K562 (cell line): ENCODE results near the gene NDRG3. TPM values are rescaled to one million over a fixed set of nuclear protein-coding genes. Genes with fewer than 3 reads are reported as not detected.

Source experiments
- ATAC-seq: fragments of 200-7000 bp; cut with Tn5 transposase; 3 replicates; pipeline ENCODE4 v1.9.1; 2020; ENCODE audit warnings: moderate library complexity
- BruUV-seq: library from RNA; stranded (reverse); fragments of 400-500 nt; replicated peaks from 2 replicates; lab custom pipeline; 2021; lab: Mats Ljungman, UMichigan
- CTCF ChIA-PET: fragments of 300-600 bp; formaldehyde crosslinking; extraction: SDS; loops from one replicate; lab custom pipeline; 2021; ENCODE audit warnings: low intra/inter-chr PET ratio; lab: Yijun Ruan, JAX
- POLR2A ChIA-PET: fragments of 300-600, 350-650 bp; sonication (Branson Sonifier 250); formaldehyde crosslinking; extraction: SDS; loops from one replicate; lab custom pipeline; 2021; ENCODE audit warnings: antibody characterized with exemption, inconsistent platforms; lab: Yijun Ruan, JAX
- DNase-seq, 4 experiments: peaks; one replicate each; pipeline versions ENCODE4 v3.0.0 to v3.0.0-alpha.2; 2011 to 2018; ENCODE audit warnings: low spot score in 3 of 4, mixed read lengths in 3 of 4; ENCODE audit errors: extremely low read depth in 1 of 4
- FAIRE-seq: peaks from 2 replicates; lab custom pipeline; 2011; peaks lifted over from hg19 to GRCh38; lab: Jason Lieb, UNC
- H2AFZ ChIP-seq: 2 replicates; pipeline ENCODE4 v1.6.0; 2011; ENCODE audit warnings: low read depth, low read length, control low read depth, inconsistent platforms
- H3K27ac ChIP-seq: fragments of 200-600 bp; 3 replicates; pipeline ENCODE4 v1.8.0; 2011; ENCODE audit warnings: low read depth, mild to moderate bottlenecking, control low read depth, inconsistent platforms, low read length, moderate library complexity, mixed read lengths; ENCODE audit errors: extremely low read depth
- H3K27me3 ChIP-seq, 2 experiments: fragments of 300-600 bp in 1 of 2; 2 replicates in 1 of 2; 3 replicates in 1 of 2; pipeline versions ENCODE4 v1.6.0 to v1.8.0; 2011; ENCODE audit warnings: inconsistent platforms in 2 of 2, low read length in 2 of 2, mild to moderate bottlenecking in 1 of 2, mixed read lengths in 1 of 2, moderate library complexity in 1 of 2; ENCODE audit not compliant: control insufficient read depth in 2 of 2, insufficient read depth in 2 of 2
- H3K36me3 ChIP-seq: fragments of 300-600 bp; 3 replicates; pipeline ENCODE4 v1.8.0; 2011; ENCODE audit warnings: mild to moderate bottlenecking, low read length, inconsistent platforms; ENCODE audit not compliant: control insufficient read depth, insufficient read depth
- H3K4me1 ChIP-seq, 2 experiments: fragments of 200-600 bp in 1 of 2; replicated peaks in 1 of 2; 2 replicates in 1 of 2; 3 replicates in 1 of 2; pipeline versions ENCODE4 v1.5.1 to v1.8.0; 2011; ENCODE audit warnings: inconsistent platforms in 2 of 2, low read length in 2 of 2, mild to moderate bottlenecking in 1 of 2, mixed read lengths in 1 of 2, moderate library complexity in 1 of 2; ENCODE audit not compliant: control insufficient read depth in 2 of 2, insufficient read depth in 2 of 2
- H3K4me2 ChIP-seq: 2 replicates; pipeline ENCODE4 v1.6.1; 2011; ENCODE audit warnings: low read length, control low read depth, inconsistent platforms, mixed read lengths; ENCODE audit not compliant: insufficient read depth
- H3K4me3 ChIP-seq: fragments of 200-600 bp; sonication (generic), shearing (Covaris generic); 2 replicates; pipeline ENCODE4 v1.5.1; 2016; ENCODE audit warnings: control low read depth, inconsistent platforms
- H3K79me2 ChIP-seq: fragments of 200-600 bp; 3 replicates; pipeline ENCODE4 v1.8.0; 2011; ENCODE audit warnings: low read length, inconsistent platforms; ENCODE audit not compliant: control insufficient read depth, insufficient read depth
- H3K9ac ChIP-seq, 2 experiments: 2 replicates each; pipeline versions ENCODE4 v1.6.0 to v1.6.1; 2011; ENCODE audit warnings: low read depth in 2 of 2, low read length in 2 of 2, control low read depth in 1 of 2, inconsistent platforms in 1 of 2, mild to moderate bottlenecking in 1 of 2, mixed read lengths in 1 of 2; ENCODE audit not compliant: insufficient read depth in 1 of 2
- H3K9me1 ChIP-seq: one replicate; pipeline ENCODE4 v1.6.0; 2011; ENCODE audit warnings: inconsistent platforms, mild to moderate bottlenecking, low read length, moderate library complexity; ENCODE audit not compliant: control insufficient read depth, insufficient read depth
- H3K9me3 ChIP-seq: replicated peaks from 2 replicates; pipeline ENCODE4 v1.5.1; 2011; ENCODE audit warnings: low read depth, low read length, inconsistent platforms; ENCODE audit not compliant: control insufficient read depth, insufficient read depth
- H4K20me1 ChIP-seq: replicated peaks from 2 replicates; pipeline ENCODE4 v1.6.1; 2011; ENCODE audit warnings: low read length, inconsistent platforms, mixed read lengths; ENCODE audit not compliant: control insufficient read depth, insufficient read depth
- GABPB2 ChIP-seq: fragments of 250-450 bp; sonication (Bioruptor Pico); conservative IDR thresholded peaks from 2 replicates; pipeline ENCODE4 v1.5.1; 2021; ENCODE audit warnings: mild to moderate bottlenecking
- HNRNPK ChIP-seq: fragments of 200-400 bp; formaldehyde crosslinking; IDR thresholded peaks from one replicate; pipeline ENCODE4 v1.6.1; 2018; ENCODE audit warnings: mild to moderate bottlenecking, low read depth, low read length; ENCODE audit not compliant: poor library complexity, severe bottlenecking
- MYC ChIP-seq, 2 experiments: fragments of 250-450 bp in 1 of 2; sonication (Bioruptor Pico) in 1 of 2; IDR thresholded peaks; 2 replicates each; pipeline versions ENCODE4 v1.5.1 to v1.6.1; 2012 to 2021; ENCODE audit warnings: low read depth in 2 of 2, borderline replicate concordance in 1 of 2, improper control_type of control experiment in 1 of 2, low read length in 1 of 2, mild to moderate bottlenecking in 1 of 2, moderate library complexity in 1 of 2
- NFIC ChIP-seq: fragments of 450-650 bp; IDR thresholded peaks from 2 replicates; pipeline ENCODE4 v1.6.1; 2017; ENCODE audit warnings: mild to moderate bottlenecking, inconsistent platforms
- SRF ChIP-seq, 2 experiments: fragments of 250-450, 450-650 bp in 1 of 2; sonication (Bioruptor Pico) in 1 of 2; sonication (generic) in 1 of 2; formaldehyde crosslinking; IDR thresholded peaks; 2 replicates each; pipeline versions ENCODE4 v1.5.0 to v1.5.1; 2020 to 2022; ENCODE audit warnings: mild to moderate bottlenecking in 1 of 2, missing genetic modification reagents in 1 of 2
- TCF7L2 ChIP-seq: fragments of 150-350 bp; IDR thresholded peaks from 2 replicates; pipeline ENCODE4 v1.6.1; 2016; ENCODE audit warnings: low read depth, mild to moderate bottlenecking, low read length, moderate library complexity
- ZBTB2 ChIP-seq: fragments of 450-650 bp; IDR thresholded peaks from 2 replicates; pipeline ENCODE4 v1.6.1; 2016; ENCODE audit warnings: antibody characterized with exemption
- ZEB2 ChIP-seq: fragments of 450-650 bp; IDR thresholded peaks from 2 replicates; pipeline ENCODE4 v1.6.1; 2016
- ZNF121 ChIP-seq: sonication (generic); formaldehyde crosslinking; conservative IDR thresholded peaks from 2 replicates; pipeline ENCODE4 v1.8.0; 2022; ENCODE audit warnings: missing genetic modification reagents
- ZNF274 ChIP-seq: IDR thresholded peaks from 2 replicates; pipeline ENCODE4 v1.6.1; 2011; ENCODE audit warnings: low read depth, mild to moderate bottlenecking, low read length, moderate library complexity, borderline replicate concordance
- ZNF445 ChIP-seq: fragments of 250-450 bp; sonication (Bioruptor Pico); IDR thresholded peaks from 2 replicates; pipeline ENCODE4 v1.4.0; 2020; ENCODE audit warnings: low read depth, mild to moderate bottlenecking, moderate library complexity
- ZNF592 ChIP-seq: fragments of 450-650 bp; IDR thresholded peaks from 2 replicates; pipeline ENCODE4 v1.6.1; 2017; ENCODE audit warnings: antibody characterized with exemption, mild to moderate bottlenecking
- ZNF717 ChIP-seq: fragments of 250-450 bp; sonication (Bioruptor Pico); IDR thresholded peaks from 2 replicates; pipeline ENCODE4 v1.5.0; 2021
- ZNF764 ChIP-seq: fragments of 250-450 bp; sonication (Bioruptor Pico); IDR thresholded peaks from 2 replicates; pipeline ENCODE4 v1.4.0; 2020; ENCODE audit warnings: low read depth, mild to moderate bottlenecking, moderate library complexity
- ZSCAN32 ChIP-seq: fragments of 450-650 bp; formaldehyde crosslinking; IDR thresholded peaks from 2 replicates; pipeline ENCODE4 v1.4.0; 2020; ENCODE audit warnings: mild to moderate bottlenecking, moderate library complexity
- WGBS: fragments of 100-300 bp; shearing (Covaris generic); methylation state at CpG from one replicate; pipeline ENCODE4 v1.1.6; 2016; ENCODE audit warnings: low coverage, mixed read lengths; ENCODE audit not compliant: insufficient coverage; ENCODE audit errors: missing lambda C conversion rate; 5-methylcytosine and 5-hydroxymethylcytosine counted together
- in situ Hi-C: fragments of 300-500 bp; cut with MboI; formaldehyde crosslinking; loops from 4 replicates; pipeline ENCODE4 v1.15.0; 2018; ENCODE audit warnings: inconsistent platforms, mixed read lengths
- intact Hi-C: fragments of 100-400 bp; cut with micrococcal nuclease; formaldehyde crosslinking; loops from 2 replicates; pipeline ENCODE4 v1.14.2; 2022
- polyA plus RNA-seq, 8 experiments: library from polyadenylated mRNA; depleted of rRNA in 4 of 8; stranded (reverse) in 5 of 8; unstranded in 3 of 8; fragments of >200 nt; fragmentation: Nextera tagmentation in 2 of 8; fragmentation: Illumina TruSeq in 1 of 8; extraction: Ambion mirVana in 2 of 8; extraction: Trizol in 1 of 8; gene quantifications; 2 replicates each; pipeline versions ENCODE4 v1.2.1 to v1.2.3, GENCODE V29; 2011 to 2014; ENCODE audit warnings: inconsistent platforms in 1 of 8, missing spikeins in 1 of 8
- total RNA-seq, 7 experiments: library from RNA; depleted of rRNA in 6 of 7; stranded (reverse); fragments of >200 nt in 6 of 7; fragmentation: Illumina TruSeq in 2 of 7; extraction: Trizol in 2 of 7; gene quantifications; 2 replicates each; pipeline versions ENCODE4 v1.2.1 to v1.2.3, GENCODE V29; 2011 to 2021; ENCODE audit warnings: low replicate concordance in 1 of 7

The NDRG3 gene
- total and polyA plus RNA-seq, 9 of the 15 experiments (the other 6 are each of a cell fraction or from before 2014, with no cell fraction given) = 14.6 to 39.4 (median 24.4) TPM

- TF ChIP-seq ZBTB2 (no peak), TCF7L2 (no peak), ZNF764 (CRISPR knock-in tag) (no peak)
Measured at GRCh38 chr20:36784900-36785299, 39.0 kb upstream of the NDRG3 start (continued).

GRCh38 chr20:36784116-36784515 lies 38.2 kb upstream of the NDRG3 start:
- Histone ChIP-seq H3K9me1 (no peaks in the 10 kb centered on the region), H3K9ac (0 out of 4 replicates have a peak overlapping the region, but pooled peaks of 1 of the 2 experiments have one; percentile 48), H3K79me2 (no peaks in the 10 kb centered on the region), H3K4me1 (peaks cover 0 to 3% of the 10 kb centered on the region in 2 experiments; a peak in 1 of 5 replicates), H2AFZ (no peak overlapping the region), H3K27ac (no peak overlapping the region), H3K9me3 (no peaks in the 10 kb centered on the region), H3K36me3 (peaks cover 52% of the 10 kb centered on the region; the same call in 2 of the 3 replicates), H3K27me3 (no peaks in the 10 kb centered on the region), H3K4me3 (no peak overlapping the region), H4K20me1 (no peaks in the 10 kb centered on the region), H3K4me2 (no peak overlapping the region)
- intact Hi-C loops (no loop called here), in situ Hi-C loops (no loop called here)
- ChIA-PET POLR2A (interaction anchor here (0.8 kb wide), 1 partner anchor 535 kb away, joined by 3 read pairs; no protein-coding TSS in a partner anchor), CTCF (no interaction called here)
- ATAC-seq = no peak
- FAIRE-seq = no peak
- BruUV-seq = no TSS peak
- WGBS = 91% methylated on average over 6 of the region's 7 CpGs
- DNase-seq = no peak
- TF ChIP-seq HNRNPK = no peak
- TF ChIP-seq ZNF121 = no peak
- TF ChIP-seq ZNF717 (CRISPR knock-in tag) = no peak
- no peak for TF ChIP-seq ZNF274
- no peak for TF ChIP-seq ZSCAN32 (CRISPR knock-in tag)
- no peak for TF ChIP-seq ZEB2
- no peak for TF ChIP-seq MYC (IDR thresholded peaks at IDR 0.05; ENCODE audit: low read depth, low read length)
- no peak for TF ChIP-seq MYC (CRISPR knock-in tag; IDR thresholded peaks at IDR 0.05; ENCODE audit: borderline replicate concordance, low read depth)
- TF ChIP-seq ZNF445 (CRISPR knock-in tag) = no peak
- no peak for TF ChIP-seq SRF (CRISPR knock-in tag; IDR thresholded peaks at IDR 0.05)
- TF ChIP-seq NFIC = no peak
- no peak for TF ChIP-seq ZNF592
- TF ChIP-seq GABPB2 (CRISPR knock-in tag) = no peak
